Limb (tissue), 2 donors: Measurements from ENCODE around the gene FBXO7.
A peak's percentile ranks its signal among the peaks of the same experiment; 100 is the strongest.
"Not testable (repeated sequence)": the region's sequence is repeated elsewhere in the genome, so short reads cannot be mapped to it uniquely, and the experiment has no call there.

Source experiments
- DNase-seq, 2 donors: peaks; one replicate each; pipeline ENCODE4 v3.0.0-alpha.2; 2016; ENCODE audit errors: extremely low spot score in 2 of 2

The FBXO7 gene

DNA sequence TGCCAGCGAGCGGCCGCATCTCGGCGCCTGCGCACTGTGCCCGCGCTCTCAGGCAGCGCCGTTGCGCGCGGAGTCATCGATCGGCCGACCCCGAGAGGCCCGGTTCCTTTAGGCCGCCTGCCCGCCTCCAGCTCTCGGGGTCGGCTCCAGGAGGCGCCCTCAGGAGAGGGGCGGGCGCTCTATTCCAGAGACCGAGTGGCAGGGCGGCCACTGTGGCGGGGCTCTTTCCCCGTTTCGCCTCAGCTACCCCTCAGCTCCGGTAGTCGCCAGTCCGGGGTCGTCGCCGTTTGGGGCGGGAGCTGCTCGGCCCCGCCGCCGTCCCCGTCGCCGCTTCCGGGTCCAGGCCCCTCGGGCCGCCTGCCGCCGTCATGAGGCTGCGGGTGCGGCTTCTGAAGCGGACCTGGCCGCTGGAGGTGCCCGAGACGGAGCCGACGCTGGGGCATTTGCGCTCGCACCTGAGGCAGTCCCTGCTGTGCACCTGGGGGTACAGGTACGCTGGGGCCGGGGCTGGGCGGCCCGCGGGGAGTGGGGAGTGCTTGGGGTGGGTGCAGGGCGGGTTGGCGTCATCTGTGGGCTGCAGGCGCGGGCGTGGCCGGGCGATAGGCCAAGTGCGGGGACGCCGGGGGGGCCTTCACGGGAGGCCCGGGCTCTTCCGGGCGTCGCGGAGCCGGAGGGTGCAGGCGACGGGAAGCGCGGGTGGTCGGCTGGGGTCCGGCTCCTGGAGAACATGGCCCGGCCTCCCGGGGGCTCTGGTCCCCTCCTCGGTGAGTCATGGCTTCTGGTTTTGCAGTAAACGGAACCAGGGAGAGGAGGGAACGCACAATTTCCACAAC, at the start of gene FBXO7:
FBXO7 (plus strand) TSS at position 177 of the 833 bp plus-strand sequence; CDS start at position 369, 192 bp downstream.
- peak; percentile 93 to 96 for DNase-seq

DNA sequence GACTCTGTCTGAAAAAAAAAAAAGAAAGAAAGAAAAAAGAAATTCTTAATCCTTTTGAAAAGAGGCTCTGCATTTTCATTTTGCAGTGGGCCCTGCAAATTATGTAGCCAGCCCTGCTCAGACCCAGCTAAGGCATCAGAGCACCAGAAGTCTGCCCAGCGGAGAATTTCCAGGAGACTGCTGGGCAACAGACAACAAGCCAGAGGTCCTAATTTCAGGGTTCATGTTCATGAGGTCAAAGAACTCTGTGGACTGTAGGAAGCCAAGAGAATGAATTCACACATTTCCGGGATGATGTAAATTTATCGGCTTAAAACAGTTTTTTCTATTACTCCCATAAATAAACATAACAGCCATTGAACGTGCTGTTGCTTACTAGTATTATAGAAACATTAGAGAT, 47.7 kb upstream of the FBXO7 start:
- DNase-seq: no peak

DNA sequence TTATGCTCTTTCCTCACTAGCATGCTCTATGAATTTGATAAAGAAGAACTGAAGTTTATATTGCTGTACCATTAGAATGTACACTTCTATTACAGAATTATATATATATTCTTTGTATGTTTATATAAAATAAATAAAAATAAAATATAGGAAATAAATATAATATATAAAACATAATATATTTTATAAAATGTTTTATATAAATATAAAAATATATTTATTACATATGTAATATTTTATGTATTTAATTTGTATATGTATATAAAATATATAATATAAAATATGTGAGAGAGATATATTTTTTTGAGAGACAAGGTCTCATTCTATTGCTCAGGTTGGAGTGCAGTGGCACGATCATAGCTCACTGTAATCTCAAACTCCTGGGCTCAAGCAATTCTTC, 44.3 kb upstream of the FBXO7 start:
- DNase-seq: no peak

DNA sequence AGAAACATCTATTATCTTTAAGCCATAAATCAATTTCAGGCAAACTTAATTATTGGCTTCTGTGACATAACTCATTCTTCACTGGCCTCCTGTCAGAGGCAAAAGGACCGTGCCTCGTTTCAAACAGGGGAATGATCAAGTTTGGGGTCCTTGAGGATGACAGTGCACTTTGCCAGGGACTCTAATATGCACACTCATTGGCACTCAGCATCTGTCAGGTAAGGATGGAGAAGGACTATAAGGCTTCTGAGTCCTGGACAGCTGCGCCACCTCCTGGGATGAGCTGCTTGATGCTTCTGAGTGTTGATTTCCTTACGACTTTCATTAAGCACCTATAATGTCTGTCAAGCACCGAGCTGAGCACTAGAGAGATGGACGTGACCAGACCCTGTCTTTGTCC, 30.5 kb upstream of the FBXO7 start:
- DNase-seq: no peak

DNA sequence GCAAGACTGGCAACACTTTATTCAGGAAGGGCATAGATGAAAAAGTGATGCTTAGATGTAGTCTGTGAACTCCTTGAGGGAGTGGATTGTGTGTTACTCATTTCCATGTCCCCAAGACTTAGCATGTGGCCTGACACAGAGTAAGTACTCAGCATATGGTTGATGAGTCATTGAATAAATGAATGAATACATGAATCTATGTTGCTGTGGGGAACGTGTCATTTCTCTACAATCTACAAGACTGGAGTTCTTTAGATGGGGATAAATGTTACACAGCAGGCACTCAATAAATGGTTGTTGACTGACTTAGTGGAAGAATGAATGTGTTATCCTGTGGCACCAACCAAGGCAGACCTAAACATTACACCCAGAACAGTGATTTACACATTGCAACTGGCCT, 28.3 kb upstream of the FBXO7 start:
- DNase-seq: no peak

DNA sequence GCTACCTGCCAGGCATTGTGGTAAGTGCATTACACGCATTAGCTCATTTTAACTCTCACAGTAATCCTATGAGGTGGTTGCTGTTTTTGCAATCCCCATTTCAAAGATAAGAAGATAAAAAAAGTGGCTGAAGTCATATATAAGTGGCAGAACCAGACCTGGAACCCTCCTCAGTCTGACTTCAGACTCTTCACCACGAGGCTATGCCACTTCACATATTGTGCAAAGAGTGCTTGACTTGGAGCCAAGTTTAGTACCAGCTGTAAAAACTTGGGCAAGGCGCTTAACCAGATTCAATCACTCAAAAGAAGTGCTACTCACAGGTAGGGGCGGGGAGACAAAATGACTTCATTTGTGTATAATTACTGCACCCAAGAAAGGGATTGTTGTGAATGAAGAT, 25.6 kb upstream of the FBXO7 start:
- no peak for DNase-seq

DNA sequence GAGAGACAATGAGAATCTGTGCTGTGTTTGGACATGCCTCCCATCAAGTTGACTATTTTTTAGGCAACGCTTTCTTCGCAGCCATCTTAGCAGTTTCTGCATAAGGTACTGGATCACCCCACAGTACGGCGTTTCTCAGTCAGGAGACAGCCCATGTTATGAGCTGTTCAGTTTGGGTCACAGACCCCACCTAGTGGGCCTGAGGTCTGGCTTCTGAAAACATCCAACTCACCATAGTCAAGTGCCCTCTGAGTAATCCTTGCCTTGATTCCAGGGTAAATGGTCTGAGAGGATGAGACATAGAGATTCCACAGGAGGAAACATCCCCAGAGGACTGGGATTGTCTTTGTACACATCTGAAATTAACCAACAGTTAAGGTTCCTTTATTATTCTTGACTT, 17.6 kb upstream of the FBXO7 start:
- DNase-seq: no peak

DNA sequence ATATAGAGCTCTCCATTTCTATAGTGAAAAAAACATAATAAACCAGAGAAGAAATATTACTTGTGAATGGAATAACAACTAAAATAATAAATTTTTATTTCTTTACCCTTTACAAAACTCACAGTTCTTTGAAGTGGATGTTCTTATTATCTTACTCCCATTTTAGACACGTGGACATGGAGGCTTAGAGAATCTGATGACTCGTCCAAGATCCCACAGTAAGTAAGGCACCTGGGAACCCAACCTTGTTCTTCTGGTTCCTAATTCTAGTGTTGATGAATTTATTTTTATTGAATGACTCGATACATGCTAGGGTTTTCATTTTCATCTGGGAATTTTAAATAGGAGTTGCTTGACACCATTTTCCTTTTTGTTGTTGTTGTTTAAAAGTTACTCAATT, 12.2 kb upstream of the FBXO7 start:
- DNase-seq: no peak

DNA sequence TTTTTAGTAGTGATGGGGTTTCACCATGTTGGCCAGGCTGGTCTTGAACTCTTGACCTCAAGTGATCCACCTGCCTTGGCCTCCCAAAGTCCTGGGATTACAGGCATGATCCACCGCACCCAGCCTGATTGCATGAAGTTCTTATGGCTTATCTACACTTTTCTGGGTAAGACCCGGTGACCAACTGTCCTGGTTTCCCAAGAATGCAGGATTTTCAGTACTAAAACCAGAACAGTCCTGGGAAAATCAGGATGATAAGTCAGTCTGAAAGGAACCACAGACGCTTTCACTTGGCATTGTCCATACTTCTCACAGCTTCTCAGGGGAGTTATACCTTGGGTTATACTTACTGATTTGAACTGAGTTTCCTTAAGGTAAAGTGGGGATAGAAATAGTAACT, 8.9 kb upstream of the FBXO7 start:
- DNase-seq: no peak

DNA sequence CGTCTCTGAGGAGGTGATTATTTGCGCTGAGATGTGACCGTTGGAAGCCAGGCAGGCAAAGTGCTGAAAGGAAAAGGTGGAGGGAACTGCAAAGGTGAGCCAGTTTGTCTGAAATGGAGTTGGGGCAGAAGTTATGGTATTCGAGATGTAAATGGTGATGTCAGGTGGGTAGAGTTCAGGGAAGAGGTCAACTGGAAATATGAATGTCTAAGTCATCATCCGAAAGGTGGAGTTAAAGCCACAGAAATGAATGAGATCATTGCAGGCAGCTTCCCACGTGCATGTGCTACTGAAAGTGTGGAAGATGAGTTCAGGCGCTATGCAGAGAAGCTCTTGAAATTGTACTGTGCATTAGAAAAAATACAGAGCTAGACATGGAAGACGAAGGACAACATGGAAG, 8.1 kb upstream of the FBXO7 start:
- no peak for DNase-seq

DNA sequence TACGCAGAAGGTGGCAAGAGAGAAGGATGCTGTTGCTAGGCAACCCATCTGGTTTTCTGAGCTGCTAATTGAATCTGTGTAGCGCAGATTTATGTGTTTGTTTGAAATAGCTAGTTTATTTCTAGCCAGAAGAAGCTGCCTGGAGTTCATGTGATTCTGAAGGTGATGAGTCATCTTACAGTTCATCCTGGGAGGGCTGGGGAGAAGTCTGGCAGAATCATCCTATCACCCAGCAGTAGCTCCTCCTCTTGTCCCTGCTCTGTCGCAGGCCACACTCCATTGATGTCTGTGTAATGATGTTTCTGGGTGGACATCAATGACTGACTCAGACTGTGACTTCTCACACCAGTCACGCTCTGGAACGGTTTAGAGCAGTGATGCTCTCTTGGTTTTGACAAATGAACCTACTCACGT, 4.8 kb upstream of the FBXO7 start:
- DNase-seq: no peak

DNA sequence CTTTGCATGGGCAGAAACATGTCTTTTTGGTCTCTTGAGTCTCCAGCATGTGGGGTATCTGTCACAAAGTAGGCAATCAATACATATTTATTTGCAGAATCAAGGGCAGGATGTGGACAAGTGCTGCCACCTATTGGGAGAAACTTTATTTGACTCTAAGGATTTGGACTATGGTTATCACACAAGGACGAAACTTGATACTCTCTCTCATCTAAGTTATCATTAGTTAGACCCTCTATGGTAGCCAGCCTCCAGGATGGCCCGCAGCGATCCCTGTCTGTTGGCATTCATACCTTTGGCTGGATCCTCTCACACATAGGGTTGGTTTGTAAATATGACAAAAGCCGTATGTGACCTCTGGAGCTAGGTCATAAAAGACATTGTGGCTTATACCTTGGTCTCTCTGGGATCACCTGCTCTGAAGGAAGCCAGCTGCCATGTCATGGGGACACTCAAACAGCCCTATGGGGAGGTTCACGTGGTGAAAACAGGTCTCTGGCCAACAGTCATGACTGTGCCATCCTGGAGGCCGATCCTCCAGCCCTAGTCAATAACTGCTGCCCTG, 1.1 kb upstream of the FBXO7 start:
- peak; percentile 39 to 81 for DNase-seq

DNA sequence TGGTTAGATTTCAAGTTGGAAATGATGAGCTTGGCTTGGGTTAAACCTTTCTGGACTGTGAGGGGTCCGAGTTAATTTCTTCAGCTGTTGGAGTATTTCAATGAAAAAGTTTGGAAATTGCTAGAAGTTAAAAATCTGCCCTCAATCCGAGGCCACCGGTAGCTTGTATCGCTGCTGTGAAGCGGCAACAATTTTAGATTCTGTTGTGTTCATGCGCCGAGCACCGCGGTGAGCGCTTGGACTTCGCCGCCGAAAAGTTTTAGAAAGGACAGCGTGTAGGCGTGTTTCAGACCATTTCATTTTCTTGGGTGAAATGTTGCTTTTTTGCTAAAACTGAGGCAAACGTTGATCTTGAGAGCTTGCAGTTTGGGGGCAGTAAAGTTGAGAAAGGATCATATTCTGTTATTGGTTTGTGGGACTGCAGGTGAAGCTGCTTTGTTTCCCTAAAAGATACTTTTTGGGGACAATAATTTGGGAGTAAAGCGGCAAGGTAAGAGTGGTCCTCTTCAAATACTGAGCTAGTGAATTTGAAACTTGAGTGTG, 928 bp downstream of the FBXO7 start:
- no peak for DNase-seq

DNA sequence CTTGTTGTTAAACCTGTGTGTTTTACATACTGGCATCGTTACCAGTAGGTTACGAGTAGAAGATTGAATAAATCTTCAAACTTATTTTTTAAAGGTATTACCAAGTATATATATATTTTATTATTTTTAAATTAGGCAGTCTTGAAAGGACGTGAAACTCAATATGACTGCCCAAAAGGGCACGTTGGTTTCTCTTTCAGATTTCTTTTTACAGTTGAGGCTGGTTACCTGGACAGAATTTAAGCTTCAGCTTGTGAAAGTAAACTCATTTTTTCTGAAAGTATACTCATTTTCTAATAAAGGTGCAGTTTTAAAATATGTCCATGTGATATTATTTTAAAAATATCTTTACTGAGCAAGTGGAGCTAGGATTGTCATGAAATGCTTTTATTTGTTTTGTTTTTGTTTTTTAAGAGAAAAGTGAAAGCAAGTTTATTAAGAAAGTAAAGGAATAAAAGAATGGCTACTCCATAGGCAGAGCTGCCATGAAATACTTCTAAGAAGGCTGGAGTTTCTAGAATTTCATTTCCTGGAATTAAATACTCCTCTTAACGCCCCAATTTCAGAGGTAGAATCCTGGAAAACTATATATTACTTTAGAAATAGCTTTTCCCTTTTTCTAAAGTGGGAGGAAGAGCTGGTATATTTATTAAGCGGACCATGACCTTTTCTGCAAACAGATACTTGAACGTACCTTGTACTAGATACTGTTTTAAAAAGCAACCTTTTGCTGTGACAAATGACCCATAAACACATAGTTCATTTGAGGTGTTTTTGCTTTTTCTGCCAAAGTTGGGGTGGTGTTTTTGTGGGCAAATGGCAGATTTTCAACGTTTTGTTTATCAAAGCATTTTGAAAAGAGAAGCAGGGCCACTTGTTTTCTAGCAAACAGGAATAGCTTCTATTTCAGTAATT, 1.9 kb downstream of the FBXO7 start:
- no peak for DNase-seq

DNA sequence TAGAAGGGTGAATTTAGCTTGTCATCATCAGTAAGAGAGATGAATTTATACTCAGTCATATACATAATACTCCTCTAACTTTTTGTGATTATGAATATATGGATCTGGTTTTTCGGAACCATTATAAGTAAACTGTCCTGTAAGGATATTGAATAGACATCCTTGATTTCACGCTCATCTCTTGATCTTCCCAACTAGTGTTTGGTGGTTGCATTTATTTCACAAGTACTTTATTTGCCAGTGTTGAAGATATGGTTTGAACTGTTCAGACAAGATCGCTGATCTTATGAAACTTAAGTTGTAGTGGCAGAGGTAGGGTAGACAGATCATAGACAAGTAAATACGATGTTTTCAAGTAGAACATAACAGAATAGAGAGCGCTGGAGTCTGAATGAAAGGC, 3.0 kb downstream of the FBXO7 start:
- DNase-seq: no peak

DNA sequence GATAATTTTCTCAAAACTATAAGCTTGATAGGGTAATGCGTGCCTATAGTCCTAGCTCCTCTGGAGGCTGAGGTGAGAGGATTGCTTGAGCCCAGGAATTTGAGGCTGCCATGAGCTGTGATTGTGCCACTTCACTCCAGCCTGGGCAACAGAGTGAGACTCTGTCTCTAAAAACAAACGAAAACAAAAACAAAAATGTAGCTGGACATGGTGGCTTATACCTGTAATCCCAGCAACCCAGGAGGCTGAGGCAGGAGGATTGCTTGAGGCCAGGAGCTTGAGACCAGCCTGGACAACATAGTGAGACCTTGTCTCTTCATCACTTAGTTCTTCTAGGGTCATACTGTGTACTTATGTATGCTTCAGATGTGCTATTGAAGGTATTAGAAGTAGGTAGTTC, 3.9 kb downstream of the FBXO7 start:
- not testable (repeated sequence) for DNase-seq

DNA sequence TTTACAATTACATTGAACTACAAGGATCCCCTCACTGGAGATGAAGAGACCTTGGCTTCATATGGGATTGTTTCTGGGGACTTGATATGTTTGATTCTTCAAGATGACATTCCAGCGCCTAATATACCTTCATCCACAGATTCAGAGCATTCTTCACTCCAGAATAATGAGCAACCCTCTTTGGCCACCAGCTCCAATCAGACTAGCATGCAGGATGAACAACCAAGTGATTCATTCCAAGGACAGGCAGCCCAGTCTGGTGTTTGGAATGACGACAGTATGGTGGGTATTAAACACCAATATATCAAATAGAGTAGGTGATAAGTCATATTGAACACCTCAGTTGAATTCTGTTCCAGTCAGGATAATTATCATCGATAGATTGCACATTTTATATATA, 4.4 kb downstream of the FBXO7 start:
- no peak for DNase-seq

DNA sequence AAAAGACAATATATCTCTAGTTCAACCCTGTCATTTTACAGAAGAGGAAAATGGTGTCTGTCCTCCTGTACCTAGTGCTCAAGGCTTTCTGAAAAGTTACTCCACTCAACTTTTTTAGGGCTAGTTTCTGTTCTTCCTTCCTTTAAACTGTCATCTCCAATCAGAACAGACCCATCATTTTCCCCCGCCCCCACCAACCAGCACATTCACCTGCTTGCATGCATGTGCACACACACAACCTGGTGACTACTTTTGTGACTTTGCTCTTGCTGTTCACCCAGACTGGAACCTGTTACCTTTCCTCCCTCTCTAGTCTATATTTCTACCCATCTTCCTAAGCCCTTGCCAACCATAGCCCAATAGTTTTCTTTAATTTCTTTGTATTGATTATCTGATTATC, 5.6 kb downstream of the FBXO7 start:
- no peak for DNase-seq

DNA sequence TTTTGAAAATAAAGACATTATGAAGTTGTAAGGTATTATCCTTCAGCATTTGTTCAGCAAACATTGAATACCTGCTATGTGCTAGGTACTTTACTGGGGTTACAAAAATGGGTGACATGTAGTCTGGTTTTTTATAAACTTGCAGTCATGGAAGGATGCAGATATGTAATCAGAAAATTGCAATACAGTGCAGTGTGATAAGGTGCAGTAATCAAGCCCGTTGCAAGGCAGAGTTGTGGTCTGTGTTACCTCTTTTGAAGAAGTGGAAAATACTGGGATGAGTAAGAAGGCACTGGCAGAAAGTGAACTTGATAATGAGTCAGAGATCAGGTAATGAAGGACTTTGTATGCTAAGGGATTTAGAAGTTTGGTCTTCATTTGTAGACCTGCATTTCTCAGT, 8.1 kb downstream of the FBXO7 start:
- no peak for DNase-seq

DNA sequence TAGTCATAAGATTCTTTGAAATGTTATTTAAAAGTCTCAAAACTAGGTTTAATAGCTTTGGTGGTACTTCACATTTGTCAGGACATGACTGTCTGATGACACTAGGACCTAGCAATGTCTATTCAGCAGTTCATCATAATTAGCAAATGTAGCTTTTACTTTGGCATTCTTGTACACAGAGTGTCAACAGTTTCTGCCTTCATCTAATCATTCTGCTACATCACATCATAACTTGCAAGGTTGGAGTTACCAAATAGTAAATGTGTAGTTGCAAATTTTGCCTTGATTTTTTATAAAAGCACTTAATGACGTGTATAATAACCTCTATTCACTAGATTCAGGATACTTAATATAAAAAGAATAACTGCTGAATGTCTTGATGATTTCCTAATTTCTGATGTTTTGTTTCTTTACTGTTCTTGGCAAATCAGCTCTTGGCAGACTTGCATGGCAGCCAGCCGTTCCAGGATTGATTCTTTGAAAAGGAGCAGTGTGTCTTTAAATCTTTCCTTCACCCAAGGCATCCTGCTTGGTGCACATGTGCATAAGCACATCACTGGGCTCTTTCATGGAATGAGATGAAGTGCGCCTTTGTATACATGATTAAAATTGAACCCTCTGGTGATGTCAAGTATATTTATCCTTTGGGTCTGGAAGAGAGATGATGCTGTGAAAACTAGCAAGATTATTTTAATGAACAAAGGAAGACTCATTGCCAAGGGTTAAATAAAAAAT, 12.2 kb downstream of the FBXO7 start:
- no peak for DNase-seq

DNA sequence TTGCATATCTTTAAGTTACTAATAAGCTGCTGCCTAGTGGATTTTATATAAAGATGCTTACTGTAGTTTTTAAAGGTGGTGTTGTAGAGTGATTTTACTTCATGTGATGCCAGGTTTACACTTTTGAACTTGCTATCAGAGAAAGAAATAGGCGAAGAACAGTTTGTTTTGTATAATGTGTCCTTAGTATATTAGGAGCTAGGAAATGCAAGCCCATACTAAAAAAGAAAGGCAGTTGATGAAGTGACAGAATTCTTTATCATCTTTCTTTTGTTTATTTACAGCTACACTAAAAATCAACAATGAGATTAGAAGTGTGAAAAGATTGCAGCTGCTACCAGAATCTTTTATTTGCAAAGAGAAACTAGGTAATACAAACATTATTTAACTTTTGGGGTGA, 12.8 kb downstream of the FBXO7 start:
- DNase-seq: no peak
